ENCODE measurements around the gene ABCF1.
A peak's percentile ranks its signal among the peaks of the same experiment; 100 is the strongest.
"Not testable (repeated sequence)": the region's sequence is repeated elsewhere in the genome, so short reads cannot be mapped to it uniquely, and the experiment has no call there.

ABCF1 gene

DNA sequence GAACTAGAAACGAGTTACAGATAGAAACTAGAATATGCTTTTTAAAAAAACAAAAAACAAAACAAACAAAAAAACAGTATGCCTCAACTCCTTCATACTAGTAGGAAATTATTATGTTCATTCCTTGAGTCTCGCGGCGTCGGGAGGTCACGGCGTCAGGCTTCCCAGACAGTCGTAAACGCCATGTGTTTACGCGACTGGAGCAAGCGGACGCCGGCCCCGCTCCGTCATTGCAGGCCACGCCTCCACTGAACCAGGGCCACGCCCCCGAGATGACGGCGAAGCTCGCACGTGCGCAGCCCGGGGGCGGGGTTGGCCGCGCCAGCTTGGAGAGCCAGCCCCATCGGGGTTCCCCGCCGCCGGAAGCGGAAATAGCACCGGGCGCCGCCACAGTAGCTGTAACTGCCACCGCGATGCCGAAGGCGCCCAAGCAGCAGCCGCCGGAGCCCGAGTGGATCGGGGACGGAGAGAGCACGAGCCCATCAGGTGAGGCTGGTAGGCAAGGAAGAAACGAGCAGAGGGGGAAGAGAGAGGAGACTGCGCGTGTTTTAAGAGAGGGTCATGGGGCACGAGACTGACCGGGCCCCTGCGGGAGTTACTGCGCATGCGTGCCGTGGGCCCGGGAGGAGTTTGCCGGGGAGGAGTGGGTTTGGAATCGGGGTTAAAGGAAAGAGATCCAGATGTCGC is at the start of gene ABCF1:
Gene ABCF1, plus strand, starts transcription at position 368 of the 687 bp plus-strand sequence. Its CDS starts 46 bp downstream, at position 414.
- DNase-seq (ENCODE audit: low read depth in 2 of 2, low spot score in 1 of 2), result peak; percentile 99

DNA sequence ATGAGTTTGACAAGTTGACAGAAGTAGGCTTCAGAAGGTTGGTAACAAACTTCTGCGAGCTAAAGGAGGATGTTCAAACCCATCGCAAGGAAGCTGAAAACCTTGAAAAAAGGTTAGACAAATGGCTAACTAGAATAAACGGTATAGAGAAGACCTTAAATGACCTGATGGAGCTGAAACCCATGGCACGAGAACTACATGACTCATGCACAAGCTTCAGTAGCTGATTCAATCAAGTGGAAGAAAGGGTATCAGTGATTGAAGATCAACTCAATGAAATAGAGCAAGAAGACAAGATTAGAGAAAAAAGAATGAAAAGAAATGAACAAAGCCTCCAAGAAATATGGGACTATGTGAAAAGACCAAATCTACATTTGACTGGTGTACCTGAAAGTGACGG is 49.3 kb upstream of the ABCF1 start:
- not testable (repeated sequence) for DNase-seq (ENCODE audit: low read depth in 2 of 2, low spot score in 1 of 2)

DNA sequence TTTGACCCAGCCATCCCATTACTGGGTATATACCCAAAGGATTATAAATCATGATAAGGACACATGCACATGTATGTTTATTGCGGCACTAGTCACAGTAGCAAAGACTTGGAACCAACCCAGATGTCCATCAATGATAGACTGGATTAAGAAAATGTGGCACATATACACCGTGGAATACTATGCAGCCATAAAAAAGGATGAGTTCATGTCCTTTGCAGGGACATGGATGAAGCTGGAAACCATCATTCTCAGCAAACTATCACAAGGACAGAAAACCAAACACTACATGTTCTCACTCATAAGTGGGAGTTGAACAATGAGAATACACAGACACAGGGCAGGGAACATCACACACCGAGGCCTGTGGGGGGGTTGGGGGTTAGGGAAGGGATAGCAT is 44.8 kb upstream of the ABCF1 start:
- not testable (repeated sequence) for DNase-seq (ENCODE audit: low read depth in 2 of 2, low spot score in 1 of 2)

DNA sequence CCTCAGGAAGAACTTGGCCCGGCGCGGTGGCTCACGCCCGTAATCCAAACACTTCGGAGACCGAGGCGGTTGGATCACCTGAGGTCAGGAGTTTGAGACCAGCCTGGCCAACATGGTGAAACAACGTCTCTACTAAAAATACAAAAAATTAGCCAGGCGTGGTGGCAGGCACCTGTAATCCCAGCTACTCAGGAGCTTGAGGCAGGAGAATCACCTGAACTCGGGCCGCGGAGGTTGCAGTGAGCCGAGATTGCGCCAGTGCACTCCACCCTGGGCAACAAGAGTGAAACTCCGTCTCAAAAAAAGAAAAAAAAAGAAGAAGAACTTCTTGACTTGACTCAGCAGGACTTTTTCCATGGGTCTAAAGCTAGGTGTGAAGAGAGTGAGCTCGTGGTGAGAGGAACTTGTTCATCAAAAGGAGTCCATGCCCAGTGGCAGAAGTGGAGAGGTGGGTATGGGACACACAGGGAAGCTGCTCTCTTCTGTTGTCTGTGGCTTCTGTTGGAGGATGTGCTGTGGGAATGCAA is 41.8 kb upstream of the ABCF1 start:
- DNase-seq (ENCODE audit: low read depth in 2 of 2, low spot score in 1 of 2), result not testable (repeated sequence)

DNA sequence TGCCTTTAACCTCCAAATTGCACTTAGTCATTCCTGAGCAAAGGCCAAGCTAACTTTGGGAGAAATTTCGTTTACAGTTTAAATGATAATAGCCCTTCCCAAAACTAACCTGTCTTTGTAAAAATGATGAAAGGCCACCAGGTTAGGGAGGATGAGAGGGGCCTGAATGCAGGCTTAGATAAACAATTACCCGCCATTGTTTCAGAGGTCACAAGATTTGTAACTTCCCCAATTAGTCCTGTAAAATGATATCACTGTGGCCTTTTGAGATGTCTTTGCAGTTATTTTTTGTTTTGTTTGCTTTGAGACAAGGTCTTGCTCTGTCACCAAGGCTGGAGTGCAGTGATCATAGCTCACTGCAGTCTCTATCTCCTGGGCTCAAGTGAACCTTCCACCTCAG is 41.2 kb upstream of the ABCF1 start:
- DNase-seq (ENCODE audit: low read depth in 2 of 2, low spot score in 1 of 2), result no peak

DNA sequence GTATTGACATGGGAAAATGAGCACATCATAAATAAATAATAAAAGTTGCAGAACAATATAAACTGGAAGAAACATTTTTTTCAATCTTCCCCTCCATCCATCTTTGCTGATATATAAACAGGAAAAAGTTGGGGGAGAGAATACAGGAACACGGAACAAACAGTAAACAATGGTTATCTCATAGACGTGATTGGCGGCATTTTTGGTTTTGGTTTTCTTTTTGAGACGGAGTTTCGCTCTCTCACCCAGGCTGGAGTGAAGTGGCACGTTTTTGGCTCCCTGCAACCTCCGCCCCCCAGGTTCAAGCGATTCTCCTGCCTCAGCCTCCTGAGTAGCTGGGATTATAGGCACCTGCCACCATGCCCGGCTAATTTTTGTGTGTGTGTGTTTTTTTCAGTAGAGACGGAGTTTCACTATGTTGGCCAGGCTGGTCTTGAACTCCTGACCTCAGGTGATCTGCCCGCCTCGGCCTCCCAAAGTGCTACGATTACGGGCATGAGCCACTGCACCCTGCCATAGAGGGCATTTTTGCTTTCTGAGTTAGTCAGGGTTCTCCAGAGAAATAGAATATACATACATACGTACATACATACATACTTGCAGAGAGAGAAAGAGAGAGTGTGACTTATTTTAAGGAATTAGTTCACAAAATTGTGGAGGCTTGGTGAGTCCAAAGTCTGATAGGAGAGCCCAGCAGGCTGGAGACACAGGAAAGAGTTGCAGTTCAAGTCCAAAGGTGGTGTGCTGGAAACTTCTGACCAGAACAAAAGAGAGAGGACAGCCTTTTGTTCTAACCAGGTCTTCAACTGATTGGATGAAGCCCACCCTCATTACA is 37.6 kb upstream of the ABCF1 start:
- DNase-seq (ENCODE audit: low read depth in 2 of 2, low spot score in 1 of 2), result no peak

DNA sequence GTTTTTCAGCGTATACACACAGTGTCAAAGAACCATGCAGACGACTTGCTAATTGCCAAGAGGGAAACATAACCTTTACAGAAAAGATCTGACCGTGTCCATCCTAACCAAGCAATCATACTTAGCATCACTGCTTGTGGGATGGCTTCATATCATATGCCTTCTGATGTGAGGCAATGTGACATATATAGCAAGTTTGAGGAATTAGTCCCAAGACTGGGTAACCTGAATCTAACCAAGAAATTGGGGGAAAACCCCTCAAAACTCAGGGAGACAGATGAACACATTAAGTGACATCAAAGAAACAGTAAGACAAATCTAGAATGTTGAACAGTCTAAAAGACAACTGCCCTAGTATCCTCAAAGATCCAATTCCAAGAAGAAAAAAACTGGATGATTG is 33.3 kb upstream of the ABCF1 start:
- DNase-seq (ENCODE audit: low read depth in 2 of 2, low spot score in 1 of 2), result no peak

DNA sequence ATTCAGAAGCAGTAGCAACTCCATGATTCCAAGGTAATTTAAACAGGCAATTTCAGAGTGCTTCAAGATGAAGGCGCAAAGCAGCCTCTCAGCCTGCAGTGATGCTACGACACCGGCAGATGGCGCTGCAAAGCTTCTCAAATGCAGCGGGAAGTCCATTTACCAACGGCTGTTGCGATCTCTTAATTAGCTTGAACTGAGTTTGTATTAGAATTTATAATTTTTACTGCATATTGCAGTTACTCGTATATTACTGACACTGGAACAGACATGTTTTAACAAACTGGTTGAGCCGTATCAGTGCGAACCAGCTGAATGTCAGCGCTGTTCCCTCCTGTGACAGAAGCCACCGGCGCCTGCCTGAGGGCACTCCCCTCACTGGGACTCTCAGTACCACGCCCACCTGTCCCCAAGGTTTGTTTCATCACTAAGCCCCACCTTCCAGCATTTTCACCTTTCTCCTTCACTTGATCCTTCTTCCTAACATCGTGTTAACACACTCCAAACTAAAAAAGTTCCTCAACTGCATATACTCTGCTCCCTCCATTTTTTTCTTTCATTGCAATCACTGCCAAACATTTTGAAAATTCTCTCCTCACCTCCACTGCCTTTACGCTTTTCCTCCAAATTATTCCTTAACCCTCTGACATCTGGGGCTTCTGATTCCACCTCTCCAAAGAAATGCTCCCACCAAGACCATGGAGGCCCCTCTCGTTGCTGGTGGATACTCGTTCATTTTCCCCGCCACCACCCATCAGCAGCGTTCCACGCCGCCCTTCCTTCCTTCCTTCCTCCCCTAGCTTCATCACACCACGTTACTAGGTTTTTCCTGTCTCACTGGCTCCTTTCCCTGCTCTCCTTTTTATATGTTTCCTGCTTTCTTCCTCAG is 29.5 kb upstream of the ABCF1 start:
- peak; percentile 54 to 70 for DNase-seq (ENCODE audit: low read depth in 2 of 2, low spot score in 1 of 2)

DNA sequence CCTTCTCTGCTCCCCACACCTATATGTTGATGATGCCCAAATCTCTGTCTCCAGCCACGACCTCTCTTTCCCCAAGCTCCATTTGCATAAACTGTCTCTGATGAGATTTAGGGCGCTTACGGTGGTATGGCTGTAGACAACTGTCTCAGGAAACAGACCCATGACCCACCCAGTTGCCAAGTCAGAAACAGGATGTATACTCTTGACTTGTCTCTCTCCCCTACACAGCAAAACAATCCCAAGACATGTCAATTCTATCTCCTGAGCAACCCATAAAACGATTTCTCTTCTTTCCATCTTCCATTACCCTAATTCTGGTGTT is 28.9 kb upstream of the ABCF1 start:
- DNase-seq (ENCODE audit: low read depth in 2 of 2, low spot score in 1 of 2), result no peak

DNA sequence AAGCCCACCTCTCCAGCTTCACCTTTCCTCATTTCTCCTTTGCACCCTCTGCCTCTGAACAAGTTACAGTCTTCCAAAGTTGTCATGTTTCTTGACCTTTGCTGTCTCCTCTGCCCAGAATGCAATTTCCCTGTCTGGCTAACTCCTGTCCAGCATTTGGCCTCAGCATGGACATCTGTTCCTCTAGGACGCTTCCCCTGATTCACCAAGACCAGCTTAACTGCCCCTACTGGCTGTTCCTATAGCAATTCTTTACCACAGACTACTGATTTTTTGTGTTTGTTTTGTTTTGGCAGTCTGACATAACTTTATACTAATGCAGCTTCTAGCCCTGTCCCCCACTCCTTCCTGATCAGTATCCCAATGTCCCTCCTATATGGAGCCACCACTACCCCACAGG is 28.3 kb upstream of the ABCF1 start:
- DNase-seq (ENCODE audit: low read depth in 2 of 2, low spot score in 1 of 2), result no peak

DNA sequence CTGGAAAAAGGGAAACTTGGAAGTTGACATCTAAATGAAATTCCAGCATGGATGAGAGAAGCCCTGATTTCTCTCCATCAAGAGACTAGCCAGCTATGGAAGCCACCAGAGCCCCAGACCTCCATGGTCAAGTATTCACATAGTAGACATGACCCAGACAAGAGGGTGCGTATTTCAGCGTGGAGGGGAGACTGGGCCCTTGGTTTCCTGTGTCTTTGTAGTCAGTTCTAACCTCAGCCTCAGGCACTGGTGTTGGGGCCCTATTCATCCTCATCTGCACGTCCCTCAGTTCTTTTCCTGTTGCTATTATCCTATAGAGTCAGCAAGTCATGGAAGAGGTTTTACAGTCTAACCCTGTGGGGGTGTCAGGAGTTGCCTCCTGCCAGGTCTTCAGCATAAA is 27.4 kb upstream of the ABCF1 start:
- no peak for DNase-seq (ENCODE audit: low read depth in 2 of 2, low spot score in 1 of 2)

DNA sequence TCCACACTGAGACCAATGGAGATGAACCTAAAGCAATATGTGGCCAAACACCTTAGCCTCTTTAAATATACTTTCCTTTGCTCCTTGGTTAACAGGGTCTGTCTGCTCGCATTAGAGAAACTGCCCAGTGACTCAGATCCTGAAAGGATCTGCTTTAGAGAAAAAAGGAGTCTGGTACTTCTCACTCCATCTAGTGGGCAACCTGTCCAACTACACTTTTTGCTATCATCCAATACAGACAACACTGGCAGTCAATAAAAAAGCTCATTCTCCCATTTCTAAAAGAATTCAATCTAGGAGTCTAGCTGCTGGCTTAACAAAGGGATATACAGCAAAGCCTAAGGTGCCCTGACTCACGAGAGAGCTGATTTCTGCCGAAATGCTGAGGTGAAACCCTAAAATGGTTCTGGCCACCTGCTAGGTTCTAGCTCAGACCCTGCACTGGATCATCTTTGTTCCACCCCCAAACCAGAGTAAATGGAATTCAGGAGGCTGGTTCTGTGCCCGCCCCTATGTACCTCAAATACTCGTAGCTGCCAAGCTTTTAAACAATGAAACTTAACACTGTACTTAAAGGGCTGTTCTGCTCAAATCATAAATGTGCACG is 26.5 kb upstream of the ABCF1 start:
- no peak for DNase-seq (ENCODE audit: low read depth in 2 of 2, low spot score in 1 of 2)

DNA sequence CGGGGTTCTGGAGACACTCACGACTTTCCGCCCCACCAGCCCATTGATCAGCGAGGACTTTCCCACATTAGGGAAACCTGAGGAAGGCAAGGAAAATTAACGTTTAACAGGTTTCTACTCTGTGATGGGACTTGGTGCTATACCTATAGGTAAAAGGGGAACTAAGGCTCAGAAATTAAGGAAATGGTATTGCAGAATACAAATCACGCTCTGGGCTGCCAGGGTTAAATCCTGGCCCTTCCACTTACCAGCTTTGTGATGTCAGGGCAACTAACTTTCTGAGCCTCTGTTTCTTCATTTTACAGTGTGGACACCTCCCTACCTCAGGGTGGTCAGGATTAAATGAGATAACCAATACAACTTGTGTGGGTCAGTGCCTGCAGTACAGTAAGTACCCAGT is 23.8 kb upstream of the ABCF1 start:
- DNase-seq (ENCODE audit: low read depth in 2 of 2, low spot score in 1 of 2), result no peak

DNA sequence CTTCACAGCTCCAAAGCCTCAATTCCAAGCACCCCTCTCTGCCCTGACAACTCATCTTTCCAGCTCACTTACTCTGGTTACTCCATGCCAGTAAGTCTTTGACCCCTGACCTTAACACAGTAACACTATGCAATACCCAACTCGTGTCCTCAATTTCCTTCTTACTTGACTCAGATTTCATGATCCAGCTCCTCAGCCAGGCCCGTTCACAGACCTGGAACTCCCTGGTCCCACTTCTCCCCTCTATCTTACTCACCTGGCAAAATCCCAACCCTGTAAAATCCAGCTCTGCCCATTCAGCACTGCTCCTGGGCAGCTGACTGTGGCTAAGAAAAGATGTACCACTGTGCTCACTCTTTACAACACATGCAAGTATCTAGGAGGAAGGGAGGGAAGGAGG is 22.9 kb upstream of the ABCF1 start:
- no peak for DNase-seq (ENCODE audit: low read depth in 2 of 2, low spot score in 1 of 2)

DNA sequence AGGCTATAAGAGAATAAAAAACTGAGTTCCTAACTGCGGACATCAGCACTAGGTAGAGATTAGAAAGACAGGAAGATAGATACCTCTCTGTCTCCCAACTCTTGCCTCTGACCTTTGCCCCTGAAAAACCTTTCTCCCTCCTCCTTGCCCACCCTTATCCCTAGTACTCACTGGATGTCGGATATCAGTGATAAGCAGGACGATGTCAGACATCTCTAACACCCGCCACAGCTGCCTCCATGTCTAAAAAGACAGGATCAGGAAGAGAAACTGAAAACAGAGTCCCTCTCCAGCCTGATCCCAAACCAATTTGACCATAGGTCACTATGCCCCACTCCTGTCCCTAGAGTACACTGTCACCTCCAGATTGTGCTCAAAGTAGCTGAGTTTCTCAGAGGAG is 16.8 kb upstream of the ABCF1 start:
- no peak for DNase-seq (ENCODE audit: low read depth in 2 of 2, low spot score in 1 of 2)

DNA sequence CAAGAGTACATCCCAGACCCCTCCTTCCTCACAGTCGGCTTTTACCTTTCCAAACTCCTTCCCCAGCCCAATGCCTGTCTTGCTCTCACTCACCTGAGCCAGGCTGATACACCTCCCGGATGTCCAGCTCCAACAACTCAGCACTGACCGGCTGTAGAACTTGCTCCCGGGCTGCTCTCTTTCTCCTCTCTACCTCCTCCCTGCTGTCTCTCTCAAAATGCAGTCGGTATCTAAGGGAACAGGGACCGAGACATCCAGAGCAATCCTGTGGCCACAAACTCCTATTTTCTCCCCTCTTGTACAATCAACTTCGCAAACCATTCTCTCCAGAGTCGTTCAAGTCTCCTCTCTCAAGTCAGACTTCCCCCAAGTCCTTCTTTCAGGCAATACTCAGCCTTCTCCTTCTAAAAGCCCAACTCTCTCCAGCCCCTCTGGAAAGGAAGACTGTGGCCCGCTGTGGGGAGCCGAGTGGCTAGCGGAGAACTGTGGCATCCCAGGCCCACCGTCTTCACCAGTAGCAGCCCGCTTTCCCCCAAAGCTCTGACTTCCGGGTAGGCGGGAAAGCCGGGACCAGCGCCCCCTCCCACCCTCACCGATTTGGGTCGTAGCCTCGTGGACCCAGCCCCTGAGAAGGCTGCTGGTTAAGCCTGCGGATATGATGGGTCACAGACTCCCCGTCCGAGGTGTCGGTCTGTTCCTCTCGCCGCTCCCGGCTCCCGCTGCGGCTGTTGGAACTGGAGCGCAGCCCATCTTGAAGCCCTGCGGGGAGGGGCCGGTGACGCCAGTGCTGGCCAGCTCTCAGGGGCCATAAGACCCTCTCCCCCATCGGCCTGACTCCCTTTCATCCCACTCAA is 16.1 kb upstream of the ABCF1 start:
- no peak for DNase-seq (ENCODE audit: low read depth in 2 of 2, low spot score in 1 of 2)

DNA sequence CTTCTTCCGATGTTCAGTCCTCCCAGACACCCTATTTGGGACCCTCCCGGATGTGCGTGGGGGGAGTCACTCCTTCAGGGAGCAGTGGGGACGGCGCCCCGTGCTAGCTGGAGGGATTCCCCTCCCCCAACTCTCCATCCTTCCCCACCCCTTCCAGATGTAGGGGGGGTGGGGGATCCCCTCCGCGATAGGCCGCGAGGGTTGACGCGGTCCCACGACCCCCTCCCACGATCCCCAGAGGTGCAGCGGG is 15.5 kb upstream of the ABCF1 start:
- DNase-seq (ENCODE audit: low read depth in 2 of 2, low spot score in 1 of 2), result no peak

DNA sequence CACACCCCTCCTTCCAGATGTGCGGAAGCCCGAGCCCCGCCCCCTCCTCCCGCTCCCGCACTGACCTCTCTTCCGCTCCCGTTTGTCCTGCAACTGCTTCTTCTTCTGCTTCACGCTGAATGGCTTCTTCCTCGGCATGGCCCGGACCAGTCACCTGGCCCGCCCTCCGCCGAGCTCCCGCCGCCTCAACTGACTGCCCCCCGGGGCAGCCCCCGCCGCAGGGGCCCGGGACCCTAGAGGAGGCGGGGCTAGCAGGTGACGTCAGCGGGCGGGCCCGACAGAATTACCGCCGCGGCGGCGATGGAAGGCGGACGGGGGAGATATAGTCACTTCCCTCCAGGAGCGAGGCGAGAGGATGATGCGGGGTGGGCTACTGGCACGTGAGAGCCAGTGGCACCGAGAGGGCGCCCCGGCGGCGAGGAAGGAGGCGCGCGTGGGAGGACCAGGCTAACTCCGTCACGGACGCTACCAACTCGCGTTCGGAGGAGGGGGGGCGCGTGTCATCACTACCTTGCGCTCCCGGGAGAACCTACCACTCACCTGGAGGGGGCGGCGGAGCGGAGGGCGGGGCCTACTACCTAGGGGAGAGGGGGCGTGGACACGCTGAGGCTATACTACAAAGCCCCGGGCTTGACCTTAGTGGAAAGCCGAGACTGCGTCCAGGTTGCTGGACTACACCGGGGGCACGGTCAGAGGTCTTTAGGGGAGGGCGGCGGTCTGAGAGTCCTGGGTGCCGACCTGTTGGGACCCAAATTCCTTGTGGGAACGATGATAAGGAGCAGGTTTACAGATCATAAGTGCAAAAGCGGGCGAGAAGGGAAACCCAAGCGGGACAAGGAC is 15.0 kb upstream of the ABCF1 start, which contains the start of gene GNL1:
Gene GNL1, minus strand, starts transcription at position 424 of the 840 bp plus-strand sequence. Its CDS starts 286 bp downstream, at position 138.
- peak; percentile 97 to 99 for DNase-seq (ENCODE audit: low read depth in 2 of 2, low spot score in 1 of 2)

DNA sequence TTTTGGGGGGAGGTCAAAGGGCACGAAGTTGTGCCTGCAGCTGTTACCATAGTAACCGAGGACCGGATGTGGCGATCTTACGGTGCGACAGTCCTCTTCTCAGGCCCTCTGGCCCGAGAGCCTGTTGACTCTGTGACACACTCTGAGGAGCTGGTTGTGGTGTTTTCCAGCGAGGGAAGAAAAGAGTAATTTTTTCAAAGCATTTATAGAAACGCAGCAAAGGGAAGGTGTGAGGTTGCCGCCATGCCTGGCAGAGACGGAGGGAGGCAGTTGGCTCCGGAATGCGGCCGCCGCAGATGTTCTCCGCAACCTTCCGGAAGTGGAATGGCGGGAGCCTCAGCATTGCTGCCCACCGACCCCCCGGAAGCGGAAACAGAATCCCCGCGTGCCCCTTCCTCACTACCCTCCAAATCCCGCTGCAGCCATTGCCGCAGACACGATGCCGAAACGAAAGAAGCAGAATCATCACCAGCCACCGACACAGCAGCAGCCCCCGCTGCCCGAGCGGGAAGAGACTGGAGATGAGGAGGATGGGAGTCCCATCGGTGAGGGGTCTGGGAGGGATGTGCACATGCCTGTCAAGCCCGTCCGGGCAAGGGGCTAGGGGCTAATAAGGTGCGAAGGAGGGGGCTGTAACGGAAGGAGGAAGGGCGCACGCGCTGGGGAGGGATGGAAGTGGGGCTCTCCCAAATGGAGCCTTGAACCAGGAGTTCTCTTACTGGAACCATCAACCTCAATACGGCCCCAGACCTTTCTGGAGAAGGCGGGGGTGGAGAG is 14.1 kb upstream of the ABCF1 start, which contains the start of gene PRR3:
Gene PRR3, plus strand, starts transcription at position 390 of the 777 bp plus-strand sequence. Its CDS starts 50 bp downstream, at position 440.
- DNase-seq (ENCODE audit: low read depth in 2 of 2, low spot score in 1 of 2), result peak; percentile 70 to 71

All from stimulated activated CD8-positive, alpha-beta memory T cell treated with anti-CD3 and anti-CD28 coated beads, Interleukin-4, amount 100 ng/mL, for 1 hour (primary cell).